HepG2 (cell line): ENCODE results near the gene BBS9. TPM values are rescaled to one million over a fixed set of nuclear protein-coding genes. Genes with fewer than 3 reads are reported as not detected.

Source experiments
- ATAC-seq: fragments of 200-7000 bp; cut with Tn5 transposase; 3 replicates; pipeline ENCODE4 v1.9.1; 2020; ENCODE audit warnings: mild to moderate bottlenecking, moderate library complexity
- BruUV-seq: library from RNA; stranded (reverse); fragments of 400-500 nt; replicated peaks from 2 replicates; lab custom pipeline; 2021; lab: Mats Ljungman, UMichigan
- CTCF ChIA-PET: fragments of 300-600 bp; formaldehyde crosslinking; extraction: SDS; loops from one replicate; lab custom pipeline; 2021; ENCODE audit warnings: low total read pairs, inconsistent platforms, low intra/inter-chr PET ratio; lab: Yijun Ruan, JAX
- POLR2A ChIA-PET: fragments of 350-600 bp; sonication (Branson Sonifier 250); formaldehyde crosslinking; loops from one replicate; lab custom pipeline; 2020; ENCODE audit warnings: antibody characterized with exemption, inconsistent platforms; lab: Yijun Ruan, JAX
- DNase-seq: peaks from one replicate; pipeline ENCODE4 v3.0.0-alpha.2; 2015; ENCODE audit warnings: low spot score
- FAIRE-seq: peaks from 3 replicates; lab custom pipeline; 2011; peaks lifted over from hg19 to GRCh38; lab: Jason Lieb, UNC
- H2AFZ ChIP-seq: one replicate; pipeline ENCODE4 v1.6.1; 2011; ENCODE audit warnings: low read length, inconsistent platforms
- H3K27ac ChIP-seq: fragments of 300-600 bp; 3 replicates; pipeline ENCODE4 v1.8.0; 2011; ENCODE audit warnings: mixed run types, mild to moderate bottlenecking, mixed read lengths, low read length, inconsistent platforms; ENCODE audit not compliant: insufficient read depth; ENCODE audit errors: extremely low read length
- H3K27me3 ChIP-seq, 2 experiments: fragments of 200-600 bp in 1 of 2; 2 replicates in 1 of 2; 3 replicates in 1 of 2; pipeline versions ENCODE4 v1.6.0 to v1.8.0; 2011; ENCODE audit warnings: low read length in 2 of 2, mild to moderate bottlenecking in 2 of 2, moderate library complexity in 2 of 2, inconsistent platforms in 1 of 2; ENCODE audit not compliant: insufficient read depth in 2 of 2, control insufficient read depth in 1 of 2
- H3K36me3 ChIP-seq, 2 experiments: fragments of 200-600 bp in 1 of 2; replicated peaks in 1 of 2; 2 replicates in 1 of 2; 3 replicates in 1 of 2; pipeline versions ENCODE4 v1.5.1 to v1.8.0; 2011; ENCODE audit warnings: low read length in 2 of 2, inconsistent platforms in 1 of 2; ENCODE audit not compliant: insufficient read depth in 2 of 2, control insufficient read depth in 1 of 2
- H3K4me1 ChIP-seq: 2 replicates; pipeline ENCODE4 v1.5.1; 2012; ENCODE audit warnings: low read length, inconsistent platforms; ENCODE audit not compliant: insufficient read depth
- H3K4me2 ChIP-seq: 2 replicates; pipeline ENCODE4 v1.6.0; 2011; ENCODE audit warnings: low read depth, low read length, inconsistent platforms
- H3K4me3 ChIP-seq, 3 experiments: fragments of 200-600 bp in 1 of 3; sonication (generic), shearing (Covaris generic) in 1 of 3; replicated peaks in 1 of 3; 2 replicates each; pipeline ENCODE4 v1.5.1; 2011 to 2016; ENCODE audit warnings: low read length in 3 of 3, inconsistent platforms in 2 of 3, low read depth in 2 of 3, mild to moderate bottlenecking in 2 of 3, control low read depth in 1 of 3, mixed read lengths in 1 of 3; ENCODE audit not compliant: insufficient read depth in 1 of 3
- H3K79me2 ChIP-seq: one replicate; pipeline ENCODE4 v1.6.1; 2011; ENCODE audit warnings: low read length, inconsistent platforms; ENCODE audit not compliant: insufficient read depth
- H3K9ac ChIP-seq: 2 replicates; pipeline ENCODE4 v1.6.0; 2011; ENCODE audit warnings: mild to moderate bottlenecking, low read depth, low read length, inconsistent platforms; ENCODE audit not compliant: insufficient read depth
- H3K9me3 ChIP-seq: 2 replicates; pipeline ENCODE4 v1.5.1; 2012; ENCODE audit warnings: mild to moderate bottlenecking, low read length
- H4K20me1 ChIP-seq: 2 replicates; pipeline ENCODE4 v1.6.0; 2011; ENCODE audit warnings: inconsistent platforms, mild to moderate bottlenecking, low read length, moderate library complexity; ENCODE audit not compliant: insufficient read depth
- CC2D1A ChIP-seq: sonication (generic); formaldehyde crosslinking; IDR thresholded peaks from 2 replicates; pipeline ENCODE4 v1.8.1; 2023; ENCODE audit warnings: mild to moderate bottlenecking, missing genetic modification reagents
- FOXO1 ChIP-seq: sonication (generic); formaldehyde crosslinking; IDR thresholded peaks from 2 replicates; pipeline ENCODE4 v1.4.0; 2020; ENCODE audit warnings: missing genetic modification reagents
- LRRFIP1 ChIP-seq: sonication (generic); formaldehyde crosslinking; conservative IDR thresholded peaks from 2 replicates; pipeline ENCODE4 v1.4.0; 2020; ENCODE audit warnings: missing genetic modification reagents
- MATR3 ChIP-seq: sonication (generic); formaldehyde crosslinking; IDR thresholded peaks from 2 replicates; pipeline ENCODE4 v1.4.0; 2020; ENCODE audit warnings: missing genetic modification reagents
- PPARG ChIP-seq: conservative IDR thresholded peaks from 2 replicates; pipeline ENCODE4 v1.6.1; 2016; ENCODE audit warnings: missing biosample characterization, missing genetic modification reagents
- RBFOX2 ChIP-seq: fragments of 200-400 bp; formaldehyde crosslinking; IDR thresholded peaks from 2 replicates; pipeline ENCODE4 v1.6.1; 2017; ENCODE audit warnings: low read depth, mild to moderate bottlenecking, low read length
- RELA ChIP-seq: sonication (generic); formaldehyde crosslinking; IDR thresholded peaks from 2 replicates; pipeline ENCODE4 v1.4.0; 2020; ENCODE audit warnings: missing genetic modification reagents
- TAF15 ChIP-seq: fragments of 200-400 bp; formaldehyde crosslinking; IDR thresholded peaks from one replicate; pipeline ENCODE4 v1.6.1; 2018; ENCODE audit warnings: mild to moderate bottlenecking, low read depth, low read length; ENCODE audit not compliant: poor library complexity, severe bottlenecking
- ZNF17 ChIP-seq: sonication (generic); formaldehyde crosslinking; IDR thresholded peaks from 2 replicates; pipeline ENCODE4 v1.5.0; 2020; ENCODE audit warnings: mild to moderate bottlenecking, missing genetic modification reagents
- ZNF235 ChIP-seq: sonication (generic); formaldehyde crosslinking; IDR thresholded peaks from 2 replicates; pipeline ENCODE4 v1.8.1; 2023; ENCODE audit warnings: mild to moderate bottlenecking, missing genetic modification reagents, borderline replicate concordance
- ZNF292 ChIP-seq: sonication (generic); formaldehyde crosslinking; IDR thresholded peaks from 2 replicates; pipeline ENCODE4 v1.8.1; 2022; ENCODE audit warnings: mild to moderate bottlenecking, low read depth, missing genetic modification reagents, borderline replicate concordance
- ZNF577 ChIP-seq: sonication (generic); formaldehyde crosslinking; IDR thresholded peaks from 2 replicates; pipeline ENCODE4 v1.4.0; 2020; ENCODE audit warnings: mild to moderate bottlenecking, low read depth, missing genetic modification reagents, borderline replicate concordance
- ZNF883 ChIP-seq: sonication (generic); formaldehyde crosslinking; IDR thresholded peaks from 2 replicates; pipeline ENCODE4 v1.5.1; 2020; ENCODE audit warnings: mild to moderate bottlenecking, missing genetic modification reagents; ENCODE audit errors: not compliant biosample characterization
- ZSCAN22 ChIP-seq: sonication (generic); formaldehyde crosslinking; IDR thresholded peaks from 2 replicates; pipeline ENCODE4 v1.4.0; 2020; ENCODE audit warnings: mild to moderate bottlenecking, missing genetic modification reagents
- WGBS: methylation state at CpG from one replicate; pipeline ENCODE4 v1.1.6; 2017; ENCODE audit warnings: low lambda C conversion rate; 5-methylcytosine and 5-hydroxymethylcytosine counted together
- in situ Hi-C: cut with HindIII; loops from 2 replicates; pipeline ENCODE4 v1.10.0; 2017; ENCODE audit warnings: low pct_unique_long_range_greater_than_20kb; ENCODE audit not compliant: extremely low pct_ligation_motif_present
- intact Hi-C: fragments of 100-400 bp; cut with micrococcal nuclease; formaldehyde crosslinking; loops from one replicate; pipeline ENCODE4 v1.10.0; 2022; ENCODE audit not compliant: unreplicated experiment
- polyA plus RNA-seq, 8 experiments: library from polyadenylated mRNA; depleted of rRNA in 3 of 8; stranded (reverse) in 7 of 8; unstranded in 1 of 8; fragments of >200 nt; fragmentation: Illumina TruSeq in 4 of 8; extraction: Trizol in 4 of 8; gene quantifications; 2 replicates each; pipeline versions ENCODE4 v1.2.1 to v1.2.3, GENCODE V29; 2011 to 2016; ENCODE audit warnings: low read depth in 4 of 8, missing spikeins in 1 of 8, mixed read lengths in 1 of 8; ENCODE audit not compliant: insufficient read depth in 1 of 8
- total RNA-seq, 5 experiments: library from RNA; depleted of rRNA; stranded (reverse); fragments of >200 nt; fragmentation: Illumina TruSeq; extraction: Trizol; gene quantifications; 2 replicates each; pipeline ENCODE4 v1.2.3, GENCODE V29; 2016; ENCODE audit warnings: low read depth in 1 of 5
- TF ChIP-seq, protein P1 (sequence below): sonication (generic); formaldehyde crosslinking; IDR thresholded peaks from 2 replicates; pipeline ENCODE4 v1.8.0; 2022; ENCODE audit warnings: low read depth, missing genetic modification reagents
- TF ChIP-seq, protein P2 (sequence below): sonication (generic); formaldehyde crosslinking; IDR thresholded peaks from 2 replicates; pipeline ENCODE4 v1.4.0; 2020; ENCODE audit warnings: mild to moderate bottlenecking, missing genetic modification reagents

BBS9 gene
- total and polyA plus RNA-seq, 2 of the 13 experiments (the other 11 are each of a cell fraction or from before 2014, with no cell fraction given): 5.1 to 7.8 TPM

GRCh38 chr7:33087858-33088257, 41.5 kb upstream of the BBS9 start (continued):
- TF ChIP-seq, protein P1, sequence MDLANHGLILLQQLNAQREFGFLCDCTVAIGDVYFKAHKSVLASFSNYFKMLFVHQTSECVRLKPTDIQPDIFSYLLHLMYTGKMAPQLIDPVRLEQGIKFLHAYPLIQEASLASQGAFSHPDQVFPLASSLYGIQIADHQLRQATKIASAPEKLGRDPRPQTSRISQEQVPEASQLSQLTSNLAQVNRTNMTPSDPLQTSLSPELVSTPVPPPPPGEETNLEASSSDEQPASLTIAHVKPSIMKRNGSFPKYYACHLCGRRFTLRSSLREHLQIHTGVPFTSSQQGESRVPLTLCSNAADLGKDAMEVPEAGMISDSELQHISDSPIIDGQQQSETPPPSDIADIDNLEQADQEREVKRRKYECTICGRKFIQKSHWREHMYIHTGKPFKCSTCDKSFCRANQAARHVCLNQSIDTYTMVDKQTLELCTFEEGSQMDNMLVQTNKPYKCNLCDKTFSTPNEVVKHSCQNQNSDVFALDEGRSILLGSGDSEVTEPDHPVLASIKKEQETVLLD (CRISPR knock-in tag): no peak
- TF ChIP-seq ZNF292 (CRISPR knock-in tag) (no peak), ZSCAN22 (CRISPR knock-in tag) (no peak), ZNF577 (no peak), ZNF883 (CRISPR knock-in tag) (no peak)
- TF ChIP-seq, protein P2, sequence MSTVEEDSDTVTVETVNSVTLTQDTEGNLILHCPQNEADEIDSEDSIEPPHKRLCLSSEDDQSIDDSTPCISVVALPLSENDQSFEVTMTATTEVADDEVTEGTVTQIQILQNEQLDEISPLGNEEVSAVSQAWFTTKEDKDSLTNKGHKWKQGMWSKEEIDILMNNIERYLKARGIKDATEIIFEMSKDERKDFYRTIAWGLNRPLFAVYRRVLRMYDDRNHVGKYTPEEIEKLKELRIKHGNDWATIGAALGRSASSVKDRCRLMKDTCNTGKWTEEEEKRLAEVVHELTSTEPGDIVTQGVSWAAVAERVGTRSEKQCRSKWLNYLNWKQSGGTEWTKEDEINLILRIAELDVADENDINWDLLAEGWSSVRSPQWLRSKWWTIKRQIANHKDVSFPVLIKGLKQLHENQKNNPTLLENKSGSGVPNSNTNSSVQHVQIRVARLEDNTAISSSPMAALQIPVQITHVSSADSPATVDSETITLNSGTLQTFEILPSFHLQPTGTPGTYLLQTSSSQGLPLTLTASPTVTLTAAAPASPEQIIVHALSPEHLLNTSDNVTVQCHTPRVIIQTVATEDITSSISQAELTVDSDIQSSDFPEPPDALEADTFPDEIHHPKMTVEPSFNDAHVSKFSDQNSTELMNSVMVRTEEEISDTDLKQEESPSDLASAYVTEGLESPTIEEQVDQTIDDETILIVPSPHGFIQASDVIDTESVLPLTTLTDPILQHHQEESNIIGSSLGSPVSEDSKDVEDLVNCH: no peak

DNA sequence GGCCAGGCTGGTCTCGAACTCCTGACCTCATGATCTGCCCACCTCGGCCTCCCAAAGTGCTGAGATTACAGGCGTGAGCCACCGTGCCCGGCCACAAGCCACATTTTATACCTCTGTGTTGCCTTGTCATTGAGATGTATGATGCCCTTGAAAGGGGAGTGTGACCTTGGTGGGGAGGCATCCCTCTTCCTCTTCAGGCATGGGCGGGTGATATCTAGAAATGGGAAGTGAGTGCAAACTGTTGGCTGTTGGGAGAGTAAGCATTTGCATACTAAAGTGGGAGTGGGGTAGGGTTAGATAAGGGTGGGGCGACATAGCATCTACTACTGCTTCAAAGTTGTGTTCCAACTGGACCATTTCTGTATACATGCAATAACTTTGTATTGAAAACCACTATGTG, 40.2 kb upstream of the BBS9 start:
- H3K9me3 ChIP-seq: no peaks in the 10 kb centered on the region; the same call in 1 of the 2 replicates
- no peak overlapping the region for H2AFZ ChIP-seq
- ChIA-PET CTCF (no interaction called here), POLR2A (no interaction called here)
- FAIRE-seq: no peak
- no TSS peak for BruUV-seq
- intact Hi-C loops: no loop called here
- H3K4me1 ChIP-seq: no peaks in the 10 kb centered on the region
- H4K20me1 ChIP-seq: no peaks in the 10 kb centered on the region
- DNase-seq: no peak
- peaks cover 2 to 4% of the 10 kb centered on the region in 2 experiments; a peak in 1 of 5 replicates for H3K36me3 ChIP-seq
- no peak overlapping the region for H3K4me2 ChIP-seq
- no peak for ATAC-seq
- 34% methylated on average over 7 of the region's 7 CpGs for WGBS
- no peak for TF ChIP-seq ZNF292 (CRISPR knock-in tag)
- TF ChIP-seq FOXO1: no peak
- TF ChIP-seq RBFOX2: no peak
- no peak for TF ChIP-seq RELA (CRISPR knock-in tag)
- TF ChIP-seq MATR3 (CRISPR knock-in tag): no peak
- no peak for TF ChIP-seq ZNF235 (CRISPR knock-in tag)
- TF ChIP-seq TAF15: no peak
- no peak for TF ChIP-seq CC2D1A (CRISPR knock-in tag)
- TF ChIP-seq PPARG (CRISPR knock-in tag): no peak
- no peak for TF ChIP-seq ZNF17 (CRISPR knock-in tag)
- no peak for TF ChIP-seq LRRFIP1 (CRISPR knock-in tag)
- in situ Hi-C loops: no loop called here
- H3K27me3 ChIP-seq: no peaks in the 10 kb centered on the region
- no peak overlapping the region for H3K4me3 ChIP-seq
- H3K27ac ChIP-seq: no peak overlapping the region
- H3K79me2 ChIP-seq: no peaks in the 10 kb centered on the region
- no peak overlapping the region for H3K9ac ChIP-seq
